Omental fat pad (tissue), 4 donors: ENCODE results near the gene EMILIN2. TPM values are rescaled to one million over a fixed set of nuclear protein-coding genes. Genes with fewer than 3 reads are reported as not detected.
"Not testable (repeated sequence)": the region's sequence is repeated elsewhere in the genome, so short reads cannot be mapped to it uniquely, and the experiment has no call there.

ENCODE experiments used
- ATAC-seq: fragments of 150-250 bp; one replicate; pipeline ENCODE4 v1.9.1; 2016; ENCODE audit warnings: mild to moderate bottlenecking, moderate library complexity; ENCODE audit not compliant: low FRiP score
- DNase-seq: peaks from one replicate; pipeline ENCODE4 v3.0.0-alpha.2; 2019; ENCODE audit warnings: low spot score
- CTCF ChIP-seq, 3 donors: fragments of 450-650 bp; IDR thresholded peaks; one replicate each; pipeline ENCODE4 v1.5.1; 2016 to 2017; ENCODE audit warnings: antibody characterized with exemption in 3 of 3, mild to moderate bottlenecking in 3 of 3, moderate library complexity in 2 of 3
- total RNA-seq, 4 donors: library from RNA; depleted of rRNA; stranded (reverse); fragments of >200 nt; gene quantifications; one replicate each; pipeline ENCODE4 v1.1.0, GENCODE V29; 2016

Gene EMILIN2
- total RNA-seq, result 10 to 100 TPM; 33.9 to 56.4 (median 52.9) TPM

GRCh38 chr18:2846636-2847316 lies at the start of gene EMILIN2:
Gene EMILIN2 (plus strand): TSS chr18:2847006. CDS start chr18:2847189, 183 bp downstream.
- ATAC-seq (peak; percentile 45), DNase-seq (peak; percentile 55)
- TF ChIP-seq CTCF (IDR thresholded peaks at IDR 0.05), result no peak

- ATAC-seq, result no peak
- DNase-seq, result no peak
- no peak for TF ChIP-seq CTCF (IDR thresholded peaks at IDR 0.05)
Observed at GRCh38 chr18:2797951-2798350, 48.9 kb upstream of the EMILIN2 start.

- no peak for TF ChIP-seq CTCF (IDR thresholded peaks at IDR 0.05)
- DNase-seq (no peak), ATAC-seq (no peak)
Observed at GRCh38 chr18:2799369-2799768, 47.4 kb upstream of the EMILIN2 start.

GRCh38 chr18:2805970-2806943 lies 40.5 kb upstream of the EMILIN2 start:
- DNase-seq, result no peak
- no peak for TF ChIP-seq CTCF (IDR thresholded peaks at IDR 0.05)
- no peak for ATAC-seq

- not testable (repeated sequence) for ATAC-seq, DNase-seq
Observed at GRCh38 chr18:2808640-2809039, 38.2 kb upstream of the EMILIN2 start.

- ATAC-seq, DNase-seq: not testable (repeated sequence)
Observed at GRCh38 chr18:2809666-2810183, 37.1 kb upstream of the EMILIN2 start.

- TF ChIP-seq CTCF (IDR thresholded peaks at IDR 0.05), result no peak
- no peak for DNase-seq
- ATAC-seq, result no peak
Observed at GRCh38 chr18:2811416-2811815, 35.4 kb upstream of the EMILIN2 start.
